ENCODE measurements around the gene KIF23. TPM values are rescaled to one million over a fixed set of nuclear protein-coding genes. Genes with fewer than 3 reads are reported as not detected.
"Not testable (repeated sequence)": the region's sequence is repeated elsewhere in the genome, so short reads cannot be mapped to it uniquely, and the experiment has no call there.

Gene KIF23
- total RNA-seq, 1 experiment from 2014 or later: 100 TPM

GRCh38 chr15:69444686-69445085 is 30.5 kb downstream of the KIF23 start:
- CTCF ChIA-PET: no interaction called here
- TF ChIP-seq EZH2 (IDR thresholded peaks at IDR 0.05; ENCODE audit: low read depth) (no peak), CTCF (conservative IDR thresholded peaks at IDR 0.05) (no peak)
- H3K27me3 ChIP-seq (ENCODE audit: insufficient read depth, low read depth): no peaks in the 10 kb centered on the region

GRCh38 chr15:69446953-69447352 is 32.8 kb downstream of the KIF23 start:
- H4K20me1 ChIP-seq (ENCODE audit: insufficient read depth): no peaks in the 10 kb centered on the region; the same call in 1 of the 2 replicates
- peaks cover 15% of the 10 kb centered on the region; the same call in 1 of the 2 replicates for H3F3A ChIP-seq (ENCODE audit: insufficient read depth, low read depth)
- no peak for DNase-seq
- H3K4me1 ChIP-seq (replicated peaks; ENCODE audit: insufficient read depth): peaks cover 2% of the 10 kb centered on the region; the same call in 1 of the 2 replicates
- peaks cover 22% of the 10 kb centered on the region; the same call in 1 of the 2 replicates for H3K36me3 ChIP-seq (ENCODE audit: low read depth)
- no peaks in the 10 kb centered on the region for H3K9me3 ChIP-seq (ENCODE audit: insufficient read depth, low read depth)
- BruUV-seq (replicated peaks): no TSS peak
- H3K79me2 ChIP-seq (ENCODE audit: low read depth): no peaks in the 10 kb centered on the region
- H3K4me3 ChIP-seq: no peak overlapping the region
- intact Hi-C loops (cut with micrococcal nuclease; ENCODE audit: unreplicated experiment): no loop called here
- CTCF ChIA-PET: interaction anchor here (0.6 to 0.9 kb wide), 2 partner anchors 19 to 53 kb away, joined by 5 to 9 read pairs; no protein-coding TSS in a partner anchor
- no peak for TF ChIP-seq CTCF (conservative IDR thresholded peaks at IDR 0.05)
- no peak for TF ChIP-seq EZH2 (IDR thresholded peaks at IDR 0.05; ENCODE audit: low read depth)
- POLR2A ChIA-PET (ENCODE audit: unreplicated experiment): no interaction called here
- no peak overlapping the region for H3K27ac ChIP-seq
- no peaks in the 10 kb centered on the region for H3K27me3 ChIP-seq (ENCODE audit: insufficient read depth, low read depth)
- no peak overlapping the region for H3K4me2 ChIP-seq
- no peaks in the 10 kb centered on the region for H3K9me2 ChIP-seq (ENCODE audit: insufficient read depth)
- no peak overlapping the region for H2AFZ ChIP-seq

More at GRCh38 chr15:69444686-69445085, 30.5 kb downstream of the KIF23 start:
- H3K27ac ChIP-seq: no peak overlapping the region
- H3K36me3 ChIP-seq (ENCODE audit: low read depth): peaks cover 27% of the 10 kb centered on the region
- intact Hi-C loops (cut with micrococcal nuclease; ENCODE audit: unreplicated experiment): no loop called here
- H3K4me1 ChIP-seq (replicated peaks; ENCODE audit: insufficient read depth): no peaks in the 10 kb centered on the region
- no peaks in the 10 kb centered on the region for H3K9me2 ChIP-seq (ENCODE audit: insufficient read depth)
- H3F3A ChIP-seq (ENCODE audit: insufficient read depth, low read depth): peaks cover 8% of the 10 kb centered on the region; the same call in 1 of the 2 replicates
- no TSS peak for BruUV-seq (replicated peaks)
- no peaks in the 10 kb centered on the region; the same call in 1 of the 2 replicates for H4K20me1 ChIP-seq (ENCODE audit: insufficient read depth)
- no peaks in the 10 kb centered on the region for H3K79me2 ChIP-seq (ENCODE audit: low read depth)
- no peak overlapping the region for H2AFZ ChIP-seq
- no peak overlapping the region for H3K4me3 ChIP-seq
- DNase-seq: no peak
- H3K9me3 ChIP-seq (ENCODE audit: insufficient read depth, low read depth): no peaks in the 10 kb centered on the region
- POLR2A ChIA-PET (ENCODE audit: unreplicated experiment): no interaction called here
- H3K4me2 ChIP-seq: no peak overlapping the region

GRCh38 chr15:69450221-69450620 is 36.1 kb downstream of the KIF23 start:
- CTCF ChIA-PET; H3K9me2 ChIP-seq (ENCODE audit: insufficient read depth); H3K27me3 ChIP-seq (ENCODE audit: insufficient read depth, low read depth); POLR2A ChIA-PET (ENCODE audit: unreplicated experiment); H3K4me3 ChIP-seq; BruUV-seq (replicated peaks); DNase-seq; H3K4me2 ChIP-seq; H3K27ac ChIP-seq; H2AFZ ChIP-seq; H3K9me3 ChIP-seq (ENCODE audit: insufficient read depth, low read depth): not testable (repeated sequence)
- Histone ChIP-seq H3F3A (ENCODE audit: insufficient read depth, low read depth) (peaks cover 33% of the 10 kb centered on the region; the same call in 1 of the 2 replicates), H3K36me3 (ENCODE audit: low read depth) (peaks cover 24% of the 10 kb centered on the region), H3K79me2 (ENCODE audit: low read depth) (peaks cover 26% of the 10 kb centered on the region), H3K4me1 (replicated peaks; ENCODE audit: insufficient read depth) (peaks cover 17% of the 10 kb centered on the region), H4K20me1 (ENCODE audit: insufficient read depth) (peaks cover 23% of the 10 kb centered on the region)
- intact Hi-C loops (cut with micrococcal nuclease; ENCODE audit: unreplicated experiment): loop anchor here (5.0 kb wide), 1 partner anchor 38 kb away; the partner anchor contains the start of gene KIF23
